Medulla oblongata (tissue), 1 donor: ENCODE results near the gene SLC7A1.

Source experiments
- DNase-seq: peaks from one replicate; pipeline ENCODE4 v3.0.0-alpha.2; 2015; ENCODE audit errors: extremely low spot score

SLC7A1 gene

GRCh38 chr13:29583073-29583785 is 12.3 kb downstream of the SLC7A1 start:
- no peak for DNase-seq

- DNase-seq = no peak
These were observed 13.3 kb downstream of the SLC7A1 start for GRCh38 chr13:29582171-29582570.

DNA sequence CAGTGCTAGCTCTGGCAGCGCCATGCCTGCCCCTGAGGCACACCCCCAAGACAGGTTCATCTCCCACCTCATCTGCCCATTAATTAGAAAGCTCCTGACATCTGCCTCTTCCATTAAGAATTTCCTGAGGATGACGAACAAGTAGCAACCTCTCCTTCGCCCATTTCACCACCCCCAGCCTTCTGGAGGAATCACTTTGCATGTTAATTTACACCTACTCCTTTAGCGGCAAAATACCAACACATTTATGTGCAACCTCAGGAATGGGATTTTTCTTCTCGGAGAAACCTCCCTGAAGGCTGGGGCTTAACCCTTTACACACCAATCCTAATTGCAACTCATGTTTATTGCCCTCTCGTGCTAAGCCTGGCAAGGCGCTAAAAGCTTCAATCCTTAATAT is 13.8 kb downstream of the SLC7A1 start:
- DNase-seq = no peak

GRCh38 chr13:29579094-29579493 is 16.4 kb downstream of the SLC7A1 start:
- no peak for DNase-seq

GRCh38 chr13:29578300-29579085 is 17.0 kb downstream of the SLC7A1 start:
- peak; percentile 33 for DNase-seq

DNA sequence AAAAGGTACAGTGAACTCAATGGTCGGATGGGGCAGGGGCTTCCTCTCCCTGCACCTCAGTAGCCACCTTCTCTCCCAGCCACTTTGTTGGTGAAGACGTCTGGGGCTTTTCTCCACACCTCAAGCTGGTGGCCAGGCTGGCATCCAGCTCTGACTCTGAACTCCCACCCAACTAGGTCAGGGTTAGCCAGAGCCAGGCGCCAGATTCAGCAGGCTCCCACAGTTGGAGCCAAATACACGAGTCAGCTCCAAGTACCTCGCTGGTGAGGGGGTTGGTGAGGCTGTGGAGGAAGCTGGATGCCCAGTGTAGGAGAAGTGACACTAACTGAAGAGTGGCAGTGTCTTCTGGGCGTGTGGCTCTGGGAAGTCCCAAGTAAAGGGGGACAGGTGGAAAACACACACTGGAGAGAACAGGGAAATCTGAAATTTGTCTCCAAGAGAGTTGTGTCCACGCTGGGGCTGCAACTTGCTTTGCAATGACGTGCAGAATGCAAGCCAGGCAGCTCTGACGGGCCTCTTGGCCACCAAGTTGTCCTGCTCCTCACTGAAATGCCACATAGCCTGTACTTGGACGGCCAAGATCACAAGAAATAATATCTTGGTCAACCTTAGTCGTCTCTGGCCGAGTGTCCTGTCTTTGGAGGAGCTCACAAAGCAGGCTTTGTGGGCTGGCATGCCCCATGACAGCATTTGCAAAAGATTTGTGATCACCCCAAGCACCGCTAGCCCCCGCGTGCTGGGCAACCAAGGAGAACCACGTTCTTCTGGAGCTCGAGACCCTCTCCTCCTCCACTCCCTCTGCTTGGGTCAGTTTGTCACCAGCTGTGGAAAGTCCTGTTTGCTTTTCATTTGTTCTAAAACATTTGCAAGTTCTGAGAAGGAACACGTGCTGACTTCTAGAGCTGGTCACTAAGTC is 18.1 kb downstream of the SLC7A1 start:
- peak; percentile 49 for DNase-seq

DNA sequence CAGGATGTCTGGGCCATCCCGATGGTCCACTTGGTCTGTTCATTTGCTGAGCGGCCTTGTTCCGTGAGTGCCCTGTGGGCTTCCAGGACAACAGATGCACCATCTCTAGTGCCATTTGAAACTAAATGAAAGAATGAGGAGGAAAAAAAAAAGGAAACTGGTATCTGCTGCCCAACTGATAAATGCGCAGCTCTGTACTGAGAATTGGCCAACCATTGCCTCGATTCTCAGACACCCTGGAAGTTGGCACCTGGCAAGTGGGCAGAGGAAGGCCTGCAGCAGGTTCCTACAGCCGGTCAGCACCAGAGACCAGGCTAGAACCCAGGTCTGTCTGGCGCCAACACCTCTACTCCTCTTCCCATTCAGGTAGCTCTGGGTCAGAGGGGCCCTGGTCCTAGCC is 18.9 kb downstream of the SLC7A1 start:
- no peak for DNase-seq

DNA sequence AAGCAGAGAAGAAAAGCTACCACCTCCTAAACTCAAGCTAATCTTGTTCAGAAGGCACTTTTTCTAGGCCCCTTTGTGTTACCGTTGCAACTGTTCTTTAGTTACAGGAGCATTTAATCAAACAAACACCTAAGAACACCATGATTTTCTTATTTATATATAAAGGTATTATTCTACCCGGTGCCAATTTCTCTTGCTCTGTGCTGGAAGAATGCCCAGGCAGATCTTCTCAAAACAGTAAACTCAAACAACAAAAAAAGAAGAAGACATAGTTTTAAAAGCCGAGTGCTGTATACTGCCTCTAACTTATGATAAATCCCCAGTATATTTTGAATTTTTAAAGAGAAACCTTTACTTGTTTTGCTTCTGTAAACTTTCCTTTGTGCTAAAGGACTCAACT is 20.4 kb downstream of the SLC7A1 start:
- no peak for DNase-seq

DNA sequence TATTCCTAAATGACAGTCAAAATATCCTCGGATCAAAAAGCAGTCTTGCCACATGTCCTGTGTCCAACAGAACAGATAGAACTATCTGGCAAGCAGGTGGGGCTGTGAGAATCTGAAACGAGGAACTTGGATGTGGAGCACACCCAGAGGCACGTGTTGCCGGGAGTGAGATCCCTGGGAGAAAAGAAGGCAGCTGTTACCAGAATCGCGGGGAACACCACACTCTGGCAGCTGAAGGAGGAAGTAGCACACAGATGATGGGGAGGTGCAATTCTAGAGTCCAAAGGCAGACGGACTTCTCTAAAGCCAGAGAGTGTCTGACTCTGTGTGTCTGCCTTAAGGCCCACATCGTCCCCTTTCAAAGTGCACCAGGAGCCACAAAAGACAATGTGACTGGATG is 22.3 kb downstream of the SLC7A1 start:
- DNase-seq = peak; percentile 74

DNA sequence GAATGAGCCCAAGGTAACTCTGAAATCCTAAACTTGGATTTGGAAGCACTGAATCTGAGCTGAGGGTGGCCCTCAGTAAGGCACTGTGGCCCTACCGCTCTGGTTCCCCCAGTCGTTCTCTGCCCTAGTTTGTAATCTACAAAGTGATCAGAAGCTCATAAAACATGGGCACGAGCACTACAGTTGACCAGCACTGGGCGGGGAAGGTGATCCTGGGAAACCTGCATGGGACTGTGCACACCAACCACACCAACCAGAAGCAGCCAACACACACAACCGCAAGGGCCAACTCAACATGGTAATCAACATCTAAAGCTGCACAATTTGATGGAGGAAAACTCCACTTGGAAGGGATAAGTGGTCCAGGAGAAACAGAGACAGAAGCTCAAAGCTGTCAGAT is 22.9 kb downstream of the SLC7A1 start:
- no peak for DNase-seq

DNA sequence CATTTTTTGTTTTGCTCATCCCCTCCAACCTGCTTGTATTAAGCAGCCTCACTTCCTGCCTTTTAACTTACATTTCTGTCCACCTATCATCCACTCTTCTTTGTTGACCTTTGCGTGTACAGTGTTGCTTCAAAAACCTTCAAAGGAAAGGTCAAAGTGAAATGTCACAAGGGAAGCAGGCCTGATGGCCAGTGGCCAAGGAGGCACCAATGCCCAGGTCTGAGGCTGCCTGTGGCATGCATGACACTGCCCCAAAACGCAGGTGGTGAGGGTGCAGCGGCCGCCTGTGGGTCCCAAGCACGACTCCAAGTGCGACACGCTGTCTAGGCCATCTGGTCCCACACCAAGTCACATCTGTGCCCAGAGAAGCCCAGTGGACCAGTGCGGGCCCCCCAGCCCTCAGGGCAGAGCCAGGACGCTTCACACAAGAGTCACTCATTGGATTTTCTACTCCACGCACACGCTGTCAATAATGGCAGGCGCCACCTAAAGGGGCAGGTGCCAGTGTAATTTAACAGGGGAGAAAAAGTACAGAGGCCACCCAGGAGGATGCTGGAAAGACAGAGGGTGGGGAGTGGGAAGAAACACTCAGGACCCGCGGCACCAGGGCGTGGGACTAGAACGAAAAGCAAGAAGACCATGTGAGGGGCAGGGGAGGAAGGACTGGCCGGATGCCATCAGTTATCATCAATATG is 23.5 kb downstream of the SLC7A1 start:
- DNase-seq = no peak

GRCh38 chr13:29570051-29570654 is 25.3 kb downstream of the SLC7A1 start:
- DNase-seq = no peak

DNA sequence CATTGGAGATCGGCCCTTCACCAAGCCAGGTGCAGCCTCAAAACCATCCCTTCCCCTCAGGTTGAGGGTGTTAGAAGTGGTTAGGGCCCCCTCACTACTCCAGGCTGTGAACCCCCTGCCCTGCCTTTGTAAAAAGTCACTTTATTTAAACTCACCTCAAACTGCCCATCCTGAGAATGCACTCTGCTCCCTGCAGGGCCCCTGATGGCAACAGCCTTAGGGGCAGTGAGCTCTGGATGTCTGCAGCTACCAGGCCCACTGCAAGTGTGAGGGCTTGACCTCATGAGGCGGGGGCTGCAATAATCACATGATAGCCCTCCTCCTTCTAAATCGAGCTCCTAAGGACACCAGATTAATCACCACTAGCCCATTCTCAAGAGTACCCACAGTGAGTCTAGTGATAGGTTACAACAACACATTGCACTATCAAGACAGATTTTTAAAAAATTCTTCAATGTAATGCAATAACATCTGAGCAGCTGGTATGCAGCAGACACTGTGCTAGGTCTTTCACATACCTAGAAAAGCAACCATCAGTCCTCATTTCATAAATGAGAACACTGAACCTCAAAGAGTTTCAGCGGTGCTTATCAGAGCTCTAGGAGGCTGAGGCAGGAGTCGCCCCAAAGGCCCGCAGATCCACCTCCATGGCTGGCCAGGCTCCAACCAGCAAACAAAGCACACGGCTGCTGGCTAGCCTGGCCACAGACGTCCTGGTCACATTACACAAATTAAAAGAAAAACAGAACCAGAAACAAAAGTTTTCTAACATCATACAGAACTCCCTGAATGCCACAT is 26.0 kb downstream of the SLC7A1 start:
- DNase-seq = no peak

DNA sequence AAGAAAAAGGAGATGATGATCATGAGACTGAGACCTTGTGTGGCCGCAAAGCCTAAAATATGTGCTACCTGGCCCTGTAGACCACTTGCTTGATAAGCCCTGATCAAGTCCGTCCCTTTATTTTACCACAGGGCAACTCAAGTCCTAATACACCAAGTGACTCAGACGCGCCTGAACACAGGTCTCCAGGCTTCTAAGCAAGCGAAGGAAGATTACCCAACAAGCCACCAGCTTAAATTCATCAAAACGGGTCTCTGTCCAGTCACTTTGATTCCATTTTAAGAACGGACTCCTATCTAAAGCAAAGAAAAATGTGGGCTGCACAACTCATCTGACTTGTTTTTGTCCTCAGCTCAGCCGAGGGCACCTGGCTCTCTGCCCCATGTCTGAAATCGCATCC is 26.8 kb downstream of the SLC7A1 start:
- DNase-seq = no peak

GRCh38 chr13:29567411-29567810 is 28.1 kb downstream of the SLC7A1 start:
- DNase-seq = no peak

- DNase-seq = no peak
These were observed 29.3 kb downstream of the SLC7A1 start for GRCh38 chr13:29566206-29566605.

GRCh38 chr13:29564818-29565217 is 30.7 kb downstream of the SLC7A1 start:
- peak; percentile 40 for DNase-seq

DNA sequence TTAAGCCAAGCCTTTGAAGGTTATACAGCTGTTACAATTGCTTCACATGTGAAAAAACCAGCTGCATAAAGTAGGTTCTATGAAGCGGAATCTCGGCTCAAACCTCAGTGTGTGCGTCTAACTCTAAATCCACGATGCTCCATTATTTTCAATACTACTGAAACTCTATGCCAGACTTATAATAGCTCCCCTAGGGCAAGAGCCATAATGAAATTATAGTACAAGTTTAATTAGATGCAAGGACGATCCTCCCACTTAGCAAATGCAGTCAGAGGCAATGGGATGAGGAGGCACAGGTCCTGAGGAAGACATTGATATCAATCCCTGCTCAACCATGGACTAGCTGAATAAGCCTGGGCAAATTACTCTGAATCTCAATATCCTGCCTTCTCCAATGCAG is 31.1 kb downstream of the SLC7A1 start:
- no peak for DNase-seq

GRCh38 chr13:29563941-29564340 is 31.5 kb downstream of the SLC7A1 start:
- no peak for DNase-seq

GRCh38 chr13:29562786-29563438 is 32.6 kb downstream of the SLC7A1 start:
- DNase-seq = peak; percentile 38
